GM12872 (cell line): ENCODE results near the gene PDE4A.

Experiments used
- CTCF ChIP-seq: IDR thresholded peaks from 3 replicates; pipeline ENCODE4 v1.5.1; 2011; ENCODE audit warnings: low read depth, mild to moderate bottlenecking, low read length, moderate library complexity; ENCODE audit not compliant: insufficient read depth

Gene PDE4A

GRCh38 chr19:10433131-10433536, 12.8 kb downstream of the PDE4A start:
- TF ChIP-seq CTCF = no peak

GRCh38 chr19:10439588-10439987, 19.2 kb downstream of the PDE4A start:
- no peak for TF ChIP-seq CTCF

GRCh38 chr19:10442698-10443097, 22.4 kb downstream of the PDE4A start:
- TF ChIP-seq CTCF = no peak

- no peak for TF ChIP-seq CTCF
Measured at GRCh38 chr19:10449037-10449436, 28.7 kb downstream of the PDE4A start.

- no peak for TF ChIP-seq CTCF
Measured at GRCh38 chr19:10450191-10450852, 30.0 kb downstream of the PDE4A start.

- no peak for TF ChIP-seq CTCF
Measured at GRCh38 chr19:10450853-10451609, 30.7 kb downstream of the PDE4A start.

- no peak for TF ChIP-seq CTCF
Measured at GRCh38 chr19:10452726-10453618, 32.6 kb downstream of the PDE4A start.
